ENCODE results near the gene NHEJ1. TPM values are rescaled to one million over a fixed set of nuclear protein-coding genes. Genes with fewer than 3 reads are reported as not detected.

The NHEJ1 gene
- polyA plus RNA-seq, 1 of the 3 experiments (the other 2 are of a cell fraction) = 16.3 TPM

DNA sequence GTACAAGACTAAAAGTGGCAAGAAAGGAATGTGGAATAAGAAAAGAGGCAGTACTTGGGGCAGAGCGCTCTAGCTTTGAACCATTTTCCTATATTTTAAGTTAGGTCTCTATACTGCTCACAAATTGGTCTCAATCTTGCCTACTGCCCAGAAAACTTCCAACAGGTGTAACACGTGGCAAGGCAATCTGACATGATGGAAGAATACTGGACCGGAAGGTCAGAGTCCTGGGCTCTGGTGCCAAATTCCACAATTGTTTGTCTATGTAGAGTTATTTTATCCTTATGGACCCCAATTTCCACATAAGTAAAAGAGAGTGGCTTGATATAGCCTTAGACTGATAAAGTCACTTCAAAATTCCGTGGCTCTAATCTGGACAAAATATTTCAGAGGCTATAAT lies 28.9 kb downstream of the NHEJ1 start:
- Histone ChIP-seq H3F3A (replicated peaks; ENCODE audit: insufficient read depth) (no peaks in the 10 kb centered on the region), H3K9me3 (no peaks in the 10 kb centered on the region), H4K20me1 (ENCODE audit: insufficient read depth) (no peaks in the 10 kb centered on the region), H3K27ac (ENCODE audit: low read depth in 2 of 2, low read length in 1 of 2) (no peak overlapping the region), H3K4me1 (ENCODE audit: control insufficient read depth in 1 of 2, insufficient read depth in 2 of 2, low read depth in 1 of 2, low read length in 1 of 2) (no peaks in the 10 kb centered on the region), H3K4me2 (no peak overlapping the region), H3K9ac (no peak overlapping the region), H2AFZ (ENCODE audit: low read depth) (no peak overlapping the region), H3K36me3 (replicated peaks in 1 of 2; ENCODE audit: control insufficient read depth in 1 of 2, insufficient read depth in 2 of 2, low read length in 1 of 2) (no peaks in the 10 kb centered on the region), H3K79me2 (ENCODE audit: insufficient read depth) (no peaks in the 10 kb centered on the region), H3K27me3 (ENCODE audit: insufficient read depth) (no peaks in the 10 kb centered on the region), H3K9me2 (no peaks in the 10 kb centered on the region), H3K4me3 (ENCODE audit: low read depth in 2 of 2, low read length in 1 of 2) (no peak overlapping the region)
- no peak for DNase-seq
- TF ChIP-seq ELF1 (IDR thresholded peaks at IDR 0.05) = no peak
- TF ChIP-seq, protein P1, sequence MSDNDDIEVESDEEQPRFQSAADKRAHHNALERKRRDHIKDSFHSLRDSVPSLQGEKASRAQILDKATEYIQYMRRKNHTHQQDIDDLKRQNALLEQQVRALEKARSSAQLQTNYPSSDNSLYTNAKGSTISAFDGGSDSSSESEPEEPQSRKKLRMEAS (IDR thresholded peaks at IDR 0.05; ENCODE audit: low read depth) = no peak
- TF ChIP-seq SMC3 (IDR thresholded peaks at IDR 0.05; ENCODE audit: low read depth, low read length) = no peak
- no peak for TF ChIP-seq CHD2 (IDR thresholded peaks at IDR 0.05; ENCODE audit: low read length, partially characterized antibody)
- TF ChIP-seq, protein P2, sequence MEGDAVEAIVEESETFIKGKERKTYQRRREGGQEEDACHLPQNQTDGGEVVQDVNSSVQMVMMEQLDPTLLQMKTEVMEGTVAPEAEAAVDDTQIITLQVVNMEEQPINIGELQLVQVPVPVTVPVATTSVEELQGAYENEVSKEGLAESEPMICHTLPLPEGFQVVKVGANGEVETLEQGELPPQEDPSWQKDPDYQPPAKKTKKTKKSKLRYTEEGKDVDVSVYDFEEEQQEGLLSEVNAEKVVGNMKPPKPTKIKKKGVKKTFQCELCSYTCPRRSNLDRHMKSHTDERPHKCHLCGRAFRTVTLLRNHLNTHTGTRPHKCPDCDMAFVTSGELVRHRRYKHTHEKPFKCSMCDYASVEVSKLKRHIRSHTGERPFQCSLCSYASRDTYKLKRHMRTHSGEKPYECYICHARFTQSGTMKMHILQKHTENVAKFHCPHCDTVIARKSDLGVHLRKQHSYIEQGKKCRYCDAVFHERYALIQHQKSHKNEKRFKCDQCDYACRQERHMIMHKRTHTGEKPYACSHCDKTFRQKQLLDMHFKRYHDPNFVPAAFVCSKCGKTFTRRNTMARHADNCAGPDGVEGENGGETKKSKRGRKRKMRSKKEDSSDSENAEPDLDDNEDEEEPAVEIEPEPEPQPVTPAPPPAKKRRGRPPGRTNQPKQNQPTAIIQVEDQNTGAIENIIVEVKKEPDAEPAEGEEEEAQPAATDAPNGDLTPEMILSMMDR (IDR thresholded peaks at IDR 0.05) = no peak
- TF ChIP-seq FOXM1 (IDR thresholded peaks at IDR 0.05; ENCODE audit: low read depth) = no peak
- CTCF ChIA-PET = interaction anchor here (0.8 to 8.2 kb wide), 11 partner anchors 12 to 163 kb away, joined by 3 to 70 read pairs (median 5); no protein-coding TSS in a partner anchor
- 93% methylated on average over 4 of the region's 4 CpGs for WGBS (ENCODE audit: low lambda C conversion rate)
- POLR2A ChIA-PET = no interaction called here

DNA sequence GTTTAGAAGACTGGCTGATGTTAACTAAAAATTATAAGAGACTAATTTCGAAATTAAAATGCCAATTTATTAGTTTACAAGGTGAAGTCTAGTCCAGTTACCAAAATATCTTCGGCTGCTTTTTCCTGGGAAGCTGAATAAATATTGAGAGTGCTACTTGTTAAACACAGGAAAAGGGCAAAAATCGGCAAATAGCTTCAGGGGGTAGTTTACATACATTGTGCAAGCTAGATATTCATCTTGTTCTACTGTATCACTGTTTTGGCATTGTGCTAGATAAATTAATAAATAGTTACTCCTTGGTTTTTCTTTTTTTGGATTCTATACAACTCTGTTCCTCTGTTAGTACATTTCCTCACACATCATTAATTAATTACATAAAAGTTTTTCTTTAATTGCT lies 29.3 kb downstream of the NHEJ1 start:
- H2AFZ ChIP-seq (ENCODE audit: low read depth) = no peak overlapping the region
- WGBS (ENCODE audit: low lambda C conversion rate) = 65% methylated on average over 3 of the region's 3 CpGs
- H4K20me1 ChIP-seq (ENCODE audit: insufficient read depth) = no peaks in the 10 kb centered on the region
- H3K4me1 ChIP-seq (ENCODE audit: control insufficient read depth in 1 of 2, insufficient read depth in 2 of 2, low read depth in 1 of 2, low read length in 1 of 2) = no peaks in the 10 kb centered on the region
- H3K4me2 ChIP-seq = no peak overlapping the region
- CTCF ChIA-PET = interaction anchor here (0.9 to 8.2 kb wide), 9 partner anchors 11 to 163 kb away, joined by 3 to 70 read pairs (median 6); no protein-coding TSS in a partner anchor
- H3K4me3 ChIP-seq (ENCODE audit: low read depth in 2 of 2, low read length in 1 of 2) = no peak overlapping the region
- POLR2A ChIA-PET = no interaction called here
- H3K79me2 ChIP-seq (ENCODE audit: insufficient read depth) = no peaks in the 10 kb centered on the region
- no peak for DNase-seq
- no peaks in the 10 kb centered on the region for H3K27me3 ChIP-seq (ENCODE audit: insufficient read depth)
- H3F3A ChIP-seq (replicated peaks; ENCODE audit: insufficient read depth) = no peaks in the 10 kb centered on the region
- no peak overlapping the region for H3K27ac ChIP-seq (ENCODE audit: low read depth in 2 of 2, low read length in 1 of 2)
- no peaks in the 10 kb centered on the region for H3K9me3 ChIP-seq
- H3K9me2 ChIP-seq = no peaks in the 10 kb centered on the region
- H3K36me3 ChIP-seq (replicated peaks in 1 of 2; ENCODE audit: control insufficient read depth in 1 of 2, insufficient read depth in 2 of 2, low read length in 1 of 2) = no peaks in the 10 kb centered on the region
- H3K9ac ChIP-seq = no peak overlapping the region
- no peak for TF ChIP-seq FOSL2 (IDR thresholded peaks at IDR 0.05; ENCODE audit: borderline replicate concordance, low read depth)
- TF ChIP-seq, protein P3, sequence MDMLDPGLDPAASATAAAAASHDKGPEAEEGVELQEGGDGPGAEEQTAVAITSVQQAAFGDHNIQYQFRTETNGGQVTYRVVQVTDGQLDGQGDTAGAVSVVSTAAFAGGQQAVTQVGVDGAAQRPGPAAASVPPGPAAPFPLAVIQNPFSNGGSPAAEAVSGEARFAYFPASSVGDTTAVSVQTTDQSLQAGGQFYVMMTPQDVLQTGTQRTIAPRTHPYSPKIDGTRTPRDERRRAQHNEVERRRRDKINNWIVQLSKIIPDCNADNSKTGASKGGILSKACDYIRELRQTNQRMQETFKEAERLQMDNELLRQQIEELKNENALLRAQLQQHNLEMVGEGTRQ (IDR thresholded peaks at IDR 0.05; ENCODE audit: borderline replicate concordance, low read depth, low read length) = no peak
- TF ChIP-seq MXI1 (IDR thresholded peaks at IDR 0.05; ENCODE audit: low read depth, low read length) = no peak
- TF ChIP-seq NFIC (IDR thresholded peaks at IDR 0.05; ENCODE audit: borderline replicate concordance) = no peak
- TF ChIP-seq, protein P4, sequence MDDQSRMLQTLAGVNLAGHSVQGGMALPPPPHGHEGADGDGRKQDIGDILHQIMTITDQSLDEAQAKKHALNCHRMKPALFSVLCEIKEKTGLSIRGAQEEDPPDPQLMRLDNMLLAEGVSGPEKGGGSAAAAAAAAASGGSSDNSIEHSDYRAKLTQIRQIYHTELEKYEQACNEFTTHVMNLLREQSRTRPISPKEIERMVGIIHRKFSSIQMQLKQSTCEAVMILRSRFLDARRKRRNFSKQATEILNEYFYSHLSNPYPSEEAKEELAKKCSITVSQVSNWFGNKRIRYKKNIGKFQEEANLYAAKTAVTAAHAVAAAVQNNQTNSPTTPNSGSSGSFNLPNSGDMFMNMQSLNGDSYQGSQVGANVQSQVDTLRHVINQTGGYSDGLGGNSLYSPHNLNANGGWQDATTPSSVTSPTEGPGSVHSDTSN (IDR thresholded peaks at IDR 0.05) = no peak
- TF ChIP-seq, protein P2 (IDR thresholded peaks at IDR 0.05) = no peak
- TF ChIP-seq FOXJ3 (CRISPR knock-in tag; IDR thresholded peaks at IDR 0.05) = no peak
- TF ChIP-seq SMC3 (IDR thresholded peaks at IDR 0.05; ENCODE audit: low read depth, low read length) = no peak
- TF ChIP-seq, protein P1 (IDR thresholded peaks at IDR 0.05; ENCODE audit: low read depth) = no peak
- TF ChIP-seq GABPA (IDR thresholded peaks at IDR 0.05; ENCODE audit: low read depth) = no peak
- TF ChIP-seq POLR2AphosphoS5 (IDR thresholded peaks at IDR 0.05; ENCODE audit: low read depth, low read length) = no peak
- TF ChIP-seq EP300 (IDR thresholded peaks at IDR 0.05; ENCODE audit: borderline replicate concordance in 1 of 2, low read depth in 1 of 2, low read length in 1 of 2) = no peak
- TF ChIP-seq RCOR1 (IDR thresholded peaks at IDR 0.05; ENCODE audit: low read length) = no peak
- TF ChIP-seq MEF2A (IDR thresholded peaks at IDR 0.05; ENCODE audit: borderline replicate concordance, low read depth) = no peak
- no peak for TF ChIP-seq TEAD4 (IDR thresholded peaks at IDR 0.05; ENCODE audit: borderline replicate concordance, insufficient read depth)
- TF ChIP-seq SIN3A (IDR thresholded peaks at IDR 0.05; ENCODE audit: borderline replicate concordance, low read depth, low read length) = no peak
- TF ChIP-seq, protein P5, sequence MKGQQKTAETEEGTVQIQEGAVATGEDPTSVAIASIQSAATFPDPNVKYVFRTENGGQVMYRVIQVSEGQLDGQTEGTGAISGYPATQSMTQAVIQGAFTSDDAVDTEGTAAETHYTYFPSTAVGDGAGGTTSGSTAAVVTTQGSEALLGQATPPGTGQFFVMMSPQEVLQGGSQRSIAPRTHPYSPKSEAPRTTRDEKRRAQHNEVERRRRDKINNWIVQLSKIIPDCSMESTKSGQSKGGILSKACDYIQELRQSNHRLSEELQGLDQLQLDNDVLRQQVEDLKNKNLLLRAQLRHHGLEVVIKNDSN (IDR thresholded peaks at IDR 0.05; ENCODE audit: borderline replicate concordance, low read depth) = no peak
